GM12878 (cell line): ENCODE results near the gene ZNF652.

Experiments used
- CTCF ChIP-seq, 3 experiments: IDR thresholded peaks in 2 of 3; conservative IDR thresholded peaks in 1 of 3; 2 replicates each; pipeline ENCODE4 v1.5.1; 2011; ENCODE audit warnings: low read depth in 3 of 3, low read length in 3 of 3, mild to moderate bottlenecking in 3 of 3, control low read depth in 2 of 3, moderate library complexity in 2 of 3, inconsistent platforms in 1 of 3, mixed read lengths in 1 of 3; ENCODE audit not compliant: control insufficient read depth in 2 of 3, insufficient read depth in 1 of 3; ENCODE audit errors: extremely low read depth in 1 of 3
- EP300 ChIP-seq, 2 experiments: fragments of 150-350 bp in 1 of 2; IDR thresholded peaks; 2 replicates each; pipeline ENCODE4 v1.6.1; 2011 to 2012; ENCODE audit warnings: low read depth in 2 of 2, low read length in 2 of 2, borderline replicate concordance in 1 of 2, improper control_type of control experiment in 1 of 2, inconsistent platforms in 1 of 2; ENCODE audit not compliant: control insufficient read depth in 1 of 2
- IKZF1 ChIP-seq: fragments of 450-650 bp; conservative IDR thresholded peaks from 2 replicates; pipeline ENCODE4 v1.6.1; 2017; ENCODE audit warnings: antibody characterized with exemption, mild to moderate bottlenecking
- REST ChIP-seq: IDR thresholded peaks from 2 replicates; pipeline ENCODE4 v1.6.1; 2012; ENCODE audit warnings: mild to moderate bottlenecking, low read depth, low read length
- SIX5 ChIP-seq: IDR thresholded peaks from 2 replicates; pipeline ENCODE4 v1.6.1; 2011; ENCODE audit warnings: mild to moderate bottlenecking, low read depth, low read length, moderate library complexity; ENCODE audit not compliant: severe bottlenecking
- ZSCAN29 ChIP-seq: fragments of 450-650 bp; IDR thresholded peaks from 2 replicates; pipeline ENCODE4 v1.6.1; 2017; ENCODE audit warnings: mild to moderate bottlenecking, moderate library complexity

GRCh38 chr17:49254066-49254465 is 108.0 kb downstream of the ZNF652 start:
- TF ChIP-seq SIX5 (no peak), CTCF (IDR thresholded peaks at IDR 0.05 in 2 of 3, conservative IDR thresholded peaks at IDR 0.05 in 1 of 3; ENCODE audit: control insufficient read depth in 2 of 3, extremely low read depth in 1 of 3, insufficient read depth in 1 of 3, low read depth in 3 of 3, low read length in 3 of 3) (no peak), EP300 (IDR thresholded peaks at IDR 0.05; ENCODE audit: borderline replicate concordance in 1 of 2, control insufficient read depth in 1 of 2, low read depth in 2 of 2, low read length in 2 of 2) (no peak), ZSCAN29 (no peak), REST (no peak), IKZF1 (no peak)
